H9 (cell line): ENCODE data around the gene BRICD5. TPM values are rescaled to one million over a fixed set of nuclear protein-coding genes. Genes with fewer than 3 reads are reported as not detected.

Experiments
- DNase-seq: peaks from one replicate; pipeline ENCODE4 v3.0.0-alpha.2; 2017
- H2AFZ ChIP-seq: one replicate; pipeline ENCODE4 v1.6.1; 2013; ENCODE audit warnings: mild to moderate bottlenecking, low read length, control low read depth, moderate library complexity
- H2AK5ac ChIP-seq: 2 replicates; pipeline ENCODE4 v1.6.1; 2013; ENCODE audit warnings: low read length, control low read depth, mixed read lengths; ENCODE audit not compliant: insufficient read length
- H2BK120ac ChIP-seq: one replicate; pipeline ENCODE4 v1.6.1; 2013; ENCODE audit warnings: low read depth, mild to moderate bottlenecking, low read length, control low read depth, inconsistent platforms; ENCODE audit not compliant: poor library complexity, severe bottlenecking
- H2BK12ac ChIP-seq: 2 replicates; pipeline ENCODE4 v1.6.1; 2013; ENCODE audit warnings: low read length, control low read depth, mixed read lengths, low read depth; ENCODE audit not compliant: insufficient read length
- H2BK15ac ChIP-seq: 2 replicates; pipeline ENCODE4 v1.6.1; 2013; ENCODE audit warnings: low read depth, low read length, control low read depth
- H2BK20ac ChIP-seq: one replicate; pipeline ENCODE4 v1.6.1; 2013; ENCODE audit warnings: low read depth, mild to moderate bottlenecking, low read length, control low read depth, inconsistent platforms; ENCODE audit not compliant: poor library complexity, severe bottlenecking
- H2BK5ac ChIP-seq: 2 replicates; pipeline ENCODE4 v1.6.1; 2013; ENCODE audit warnings: low read length, control low read depth, mixed read lengths; ENCODE audit not compliant: insufficient read length
- H3K14ac ChIP-seq: 2 replicates; pipeline ENCODE4 v1.6.1; 2013; ENCODE audit warnings: low read length, control low read depth; ENCODE audit not compliant: insufficient read depth
- H3K18ac ChIP-seq: 2 replicates; pipeline ENCODE4 v1.6.1; 2013; ENCODE audit warnings: low read depth, mild to moderate bottlenecking, mixed read lengths, low read length, control low read depth; ENCODE audit not compliant: insufficient read length
- H3K23ac ChIP-seq: 2 replicates; pipeline ENCODE4 v1.6.1; 2013; ENCODE audit warnings: low read length, control low read depth, mixed read lengths, low read depth; ENCODE audit not compliant: insufficient read length
- H3K23me2 ChIP-seq: 2 replicates; pipeline ENCODE4 v1.6.1; 2013; ENCODE audit warnings: low read depth, mild to moderate bottlenecking, mixed read lengths, low read length, control low read depth; ENCODE audit not compliant: insufficient read length, poor library complexity, severe bottlenecking
- H3K27ac ChIP-seq: 2 replicates; pipeline ENCODE4 v1.5.1; 2013; ENCODE audit warnings: low read length, control low read depth, mixed read lengths, low read depth; ENCODE audit not compliant: insufficient read length
- H3K27me3 ChIP-seq: 2 replicates; pipeline ENCODE4 v1.6.1; 2013; ENCODE audit warnings: low read length, control low read depth, inconsistent platforms; ENCODE audit not compliant: insufficient read depth
- H3K4ac ChIP-seq: 2 replicates; pipeline ENCODE4 v1.6.1; 2013; ENCODE audit warnings: low read depth, mild to moderate bottlenecking, control low read depth, inconsistent platforms, low read length, moderate library complexity
- H3K4me1 ChIP-seq: 2 replicates; pipeline ENCODE4 v1.6.1; 2013; ENCODE audit warnings: low read length, control low read depth, inconsistent platforms; ENCODE audit not compliant: insufficient read depth
- H3K4me2 ChIP-seq: 2 replicates; pipeline ENCODE4 v1.6.1; 2013; ENCODE audit warnings: low read length, control low read depth, mixed read lengths; ENCODE audit not compliant: insufficient read length, insufficient read depth
- H3K56ac ChIP-seq: 2 replicates; pipeline ENCODE4 v1.6.1; 2013; ENCODE audit warnings: low read depth, mild to moderate bottlenecking, mixed read lengths, low read length, control low read depth; ENCODE audit not compliant: insufficient read length
- H3K79me1 ChIP-seq: 2 replicates; pipeline ENCODE4 v1.6.1; 2013; ENCODE audit warnings: low read depth, mild to moderate bottlenecking, moderate library complexity, low read length, control low read depth, inconsistent platforms; ENCODE audit not compliant: insufficient read depth, poor library complexity, severe bottlenecking
- H3K79me2 ChIP-seq: 2 replicates; pipeline ENCODE4 v1.6.1; 2013; ENCODE audit warnings: low read length, control low read depth, inconsistent platforms; ENCODE audit not compliant: insufficient read depth
- H3K9ac ChIP-seq: 2 replicates; pipeline ENCODE4 v1.6.1; 2013; ENCODE audit warnings: low read length, control low read depth, mixed read lengths; ENCODE audit not compliant: insufficient read length; ENCODE audit errors: extremely low read depth
- H3K9me3 ChIP-seq: one replicate; pipeline ENCODE4 v1.6.1; 2013; ENCODE audit warnings: low read depth, low read length, inconsistent platforms; ENCODE audit not compliant: control insufficient read depth
- H3T11ph ChIP-seq: one replicate; pipeline ENCODE4 v1.6.1; 2013; ENCODE audit warnings: mild to moderate bottlenecking, low read length, control low read depth, inconsistent platforms
- H4K20me1 ChIP-seq: one replicate; pipeline ENCODE4 v1.6.1; 2013; ENCODE audit not compliant: control insufficient read depth, insufficient read length, insufficient read depth
- H4K5ac ChIP-seq: 2 replicates; pipeline ENCODE4 v1.6.1; 2013; ENCODE audit warnings: low read depth, mild to moderate bottlenecking, mixed read lengths, low read length, control low read depth; ENCODE audit not compliant: insufficient read length
- H4K8ac ChIP-seq: replicated peaks from 2 replicates; pipeline ENCODE4 v1.6.1; 2013; ENCODE audit warnings: low read length, control low read depth, mixed read lengths, low read depth; ENCODE audit not compliant: insufficient read length
- H4K91ac ChIP-seq: 2 replicates; pipeline ENCODE4 v1.6.1; 2013; ENCODE audit warnings: low read depth, mild to moderate bottlenecking, moderate library complexity, mixed read lengths, low read length, control low read depth; ENCODE audit not compliant: insufficient read length
- H3K27ac Mint-ChIP-seq, 3 experiments: 2 replicates in 2 of 3; 3 replicates in 1 of 3; pipeline ENCODE4 v1.8.0; 2020 to 2021; ENCODE audit warnings: mixed read lengths in 3 of 3, mild to moderate bottlenecking in 1 of 3, moderate library complexity in 1 of 3
- H3K27me3 Mint-ChIP-seq: 2 replicates; pipeline ENCODE4 v1.8.0; 2021; ENCODE audit warnings: low read depth, mild to moderate bottlenecking, moderate library complexity, mixed read lengths
- H3K36me3 Mint-ChIP-seq, 3 experiments: 2 replicates in 2 of 3; 3 replicates in 1 of 3; pipeline ENCODE4 v1.8.0; 2020 to 2021; ENCODE audit warnings: low read depth in 3 of 3, mixed read lengths in 3 of 3; ENCODE audit not compliant: insufficient read depth in 1 of 3
- H3K4me1 Mint-ChIP-seq, 2 experiments: 2 replicates each; pipeline ENCODE4 v1.8.0; 2020; ENCODE audit warnings: mixed read lengths in 2 of 2
- H3K4me3 Mint-ChIP-seq, 2 experiments: 2 replicates in 1 of 2; 3 replicates in 1 of 2; pipeline ENCODE4 v1.8.0; 2020 to 2021; ENCODE audit warnings: mild to moderate bottlenecking in 2 of 2, mixed read lengths in 2 of 2, moderate library complexity in 1 of 2
- H3K9me3 Mint-ChIP-seq, 2 experiments: 2 replicates in 1 of 2; 3 replicates in 1 of 2; pipeline ENCODE4 v1.8.0; 2020; ENCODE audit warnings: mild to moderate bottlenecking in 2 of 2, mixed read lengths in 2 of 2, moderate library complexity in 1 of 2
- WGBS: extraction: QIAGEN DNeasy Blood & Tissue Kit; methylation state at CpG from one replicate; pipeline ENCODE4 v1.1.7; 2013; ENCODE audit warnings: missing lambda C conversion rate, low lambda C conversion rate, mixed read lengths; ENCODE audit not compliant: insufficient read length; ENCODE audit errors: extremely low coverage; 5-methylcytosine and 5-hydroxymethylcytosine counted together
- total RNA-seq: library from RNA; stranded (reverse); gene quantifications from 2 replicates; pipeline ENCODE4 v1.2.1, GENCODE V29; 2021
- TF ChIP-seq, protein P1 (sequence below): fragments of 200-600 bp; sonication (generic); conservative IDR thresholded peaks from 3 replicates; pipeline ENCODE4 v1.8.0; 2021; ENCODE audit warnings: antibody characterized with exemption, mild to moderate bottlenecking

The BRICD5 gene
- total RNA-seq, 1 experiment from 2014 or later = 11.9 TPM

DNA sequence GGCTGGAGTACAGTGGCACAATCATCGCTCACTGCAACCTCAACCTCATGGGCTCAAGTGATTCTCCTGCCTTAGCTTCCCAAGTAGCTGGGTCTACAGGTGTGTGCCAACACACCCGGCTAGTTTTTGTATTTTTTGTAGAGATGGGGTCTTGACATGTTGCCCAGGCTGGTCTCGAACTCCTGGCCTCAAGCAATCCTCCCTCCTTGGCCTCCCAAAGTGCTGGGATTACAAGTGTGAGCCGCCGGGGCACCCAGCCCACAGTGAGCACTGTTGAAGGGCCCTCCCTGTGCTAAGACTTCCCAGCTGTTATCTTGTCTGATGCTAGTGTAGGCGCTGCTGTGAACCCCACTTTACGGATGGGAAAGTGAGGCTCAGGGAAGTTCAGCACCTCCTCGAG lies 22.3 kb downstream of the BRICD5 start:
- TF ChIP-seq, protein P1, sequence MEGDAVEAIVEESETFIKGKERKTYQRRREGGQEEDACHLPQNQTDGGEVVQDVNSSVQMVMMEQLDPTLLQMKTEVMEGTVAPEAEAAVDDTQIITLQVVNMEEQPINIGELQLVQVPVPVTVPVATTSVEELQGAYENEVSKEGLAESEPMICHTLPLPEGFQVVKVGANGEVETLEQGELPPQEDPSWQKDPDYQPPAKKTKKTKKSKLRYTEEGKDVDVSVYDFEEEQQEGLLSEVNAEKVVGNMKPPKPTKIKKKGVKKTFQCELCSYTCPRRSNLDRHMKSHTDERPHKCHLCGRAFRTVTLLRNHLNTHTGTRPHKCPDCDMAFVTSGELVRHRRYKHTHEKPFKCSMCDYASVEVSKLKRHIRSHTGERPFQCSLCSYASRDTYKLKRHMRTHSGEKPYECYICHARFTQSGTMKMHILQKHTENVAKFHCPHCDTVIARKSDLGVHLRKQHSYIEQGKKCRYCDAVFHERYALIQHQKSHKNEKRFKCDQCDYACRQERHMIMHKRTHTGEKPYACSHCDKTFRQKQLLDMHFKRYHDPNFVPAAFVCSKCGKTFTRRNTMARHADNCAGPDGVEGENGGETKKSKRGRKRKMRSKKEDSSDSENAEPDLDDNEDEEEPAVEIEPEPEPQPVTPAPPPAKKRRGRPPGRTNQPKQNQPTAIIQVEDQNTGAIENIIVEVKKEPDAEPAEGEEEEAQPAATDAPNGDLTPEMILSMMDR = no peak
- H4K8ac ChIP-seq = no peak overlapping the region
- H2AFZ ChIP-seq = no peak overlapping the region
- no peak overlapping the region for H2BK120ac ChIP-seq
- no peak overlapping the region for H3K14ac ChIP-seq
- no peak for DNase-seq
- H2BK12ac ChIP-seq = no peak overlapping the region
- no peaks in the 10 kb centered on the region for H3K27me3 ChIP-seq
- no peak overlapping the region for H3K27ac ChIP-seq
- H3K36me3 Mint-ChIP-seq = peaks cover 0 to 4% (median 2%) of the 10 kb centered on the region in 3 experiments; a peak in 3 of 7 replicates
- no peaks in the 10 kb centered on the region for H3K79me2 ChIP-seq
- no peak overlapping the region for H3K4me3 Mint-ChIP-seq
- no peak overlapping the region for H3K56ac ChIP-seq
- H3K27me3 Mint-ChIP-seq = no peaks in the 10 kb centered on the region; the same call in 1 of the 2 replicates
- no peak overlapping the region for H3K9ac ChIP-seq
- no peak overlapping the region for H2BK20ac ChIP-seq
- no peaks in the 10 kb centered on the region for H3K9me3 ChIP-seq
- H3K4me2 ChIP-seq = no peak overlapping the region
- no peaks in the 10 kb centered on the region for H3K23me2 ChIP-seq
- no peak overlapping the region for H4K91ac ChIP-seq
- no peak overlapping the region for H2BK5ac ChIP-seq
- H3K4me1 Mint-ChIP-seq = peaks cover 0 to 2% of the 10 kb centered on the region in 2 experiments; a peak in 1 of 4 replicates
- H2AK5ac ChIP-seq = no peak overlapping the region
- H2BK15ac ChIP-seq = no peak overlapping the region
- H3K18ac ChIP-seq = no peak overlapping the region
- no peak overlapping the region for H3T11ph ChIP-seq
- no CpG with 5 or more reads among the region's 8 CpGs for WGBS
- no peak overlapping the region for H4K5ac ChIP-seq
- no peak overlapping the region for H3K23ac ChIP-seq
- H3K9me3 Mint-ChIP-seq = no peaks in the 10 kb centered on the region
- H4K20me1 ChIP-seq = peaks cover 3% of the 10 kb centered on the region
- H3K4me1 ChIP-seq = no peaks in the 10 kb centered on the region
- H3K79me1 ChIP-seq = no peaks in the 10 kb centered on the region
- no peak overlapping the region; a peak in 1 of 7 replicates for H3K27ac Mint-ChIP-seq
- H3K4ac ChIP-seq = no peak overlapping the region
